B cell (primary cell): Measurements from ENCODE around the gene FOXK1.

Source experiments
- CTCF ChIP-seq: fragments of 200-600 bp; IDR thresholded peaks from one replicate; pipeline ENCODE4 v1.8.0; 2022; ENCODE audit warnings: antibody characterized with exemption, mild to moderate bottlenecking
- EZH2 ChIP-seq: IDR thresholded peaks from 2 replicates; pipeline ENCODE4 v1.6.1; 2012; ENCODE audit warnings: borderline replicate concordance, low read depth, mild to moderate bottlenecking, moderate library complexity, low read length; ENCODE audit not compliant: insufficient read depth, poor library complexity, severe bottlenecking

- TF ChIP-seq CTCF = no peak
- no peak for TF ChIP-seq EZH2
These were observed 77.1 kb downstream of the FOXK1 start for GRCh38 chr7:4759211-4759610.
